GM23338 (cell line): ENCODE data around the gene E4F1. TPM values are rescaled to one million over a fixed set of nuclear protein-coding genes. Genes with fewer than 3 reads are reported as not detected.

Experiments
- ATAC-seq: fragments of 200-7000 bp; cut with Tn5 transposase; 3 replicates; pipeline ENCODE4 v1.9.1; 2020
- DNase-seq: peaks from one replicate; pipeline ENCODE4 v3.0.0-alpha.2; 2015; ENCODE audit warnings: low spot score
- H2AFZ ChIP-seq: fragments of 200-600 bp; sonication (generic); 2 replicates; pipeline ENCODE4 v1.8.0; 2016; ENCODE audit warnings: antibody characterized with exemption, mild to moderate bottlenecking, moderate library complexity
- H3F3A ChIP-seq: fragments of 200-600 bp; sonication (generic); replicated peaks from 2 replicates; pipeline ENCODE4 v1.8.0; 2017; ENCODE audit warnings: antibody characterized with exemption, mixed run types, low read depth
- H3K27ac ChIP-seq: fragments of 200-600 bp; sonication (generic); 2 replicates; pipeline ENCODE4 v1.6.1; 2016; ENCODE audit warnings: low read depth
- H3K27me3 ChIP-seq: fragments of 200-600 bp; sonication (generic); 2 replicates; pipeline ENCODE4 v1.8.0; 2016; ENCODE audit warnings: mild to moderate bottlenecking, mixed run types, moderate library complexity; ENCODE audit not compliant: insufficient read depth
- H3K36me3 ChIP-seq: fragments of 200-600 bp; sonication (generic); 2 replicates; pipeline ENCODE4 v1.8.0; 2016; ENCODE audit warnings: mild to moderate bottlenecking; ENCODE audit not compliant: insufficient read depth
- H3K4me1 ChIP-seq: fragments of 200-600 bp; sonication (generic); 2 replicates; pipeline ENCODE4 v1.8.0; 2016; ENCODE audit warnings: mild to moderate bottlenecking, moderate library complexity; ENCODE audit not compliant: insufficient read depth
- H3K4me2 ChIP-seq: fragments of 200-600 bp; sonication (generic); 2 replicates; pipeline ENCODE4 v1.7.1; 2017; ENCODE audit warnings: mixed run types
- H3K4me3 ChIP-seq: fragments of 200-600 bp; sonication (generic); 2 replicates; pipeline ENCODE4 v1.6.1; 2016; ENCODE audit warnings: mixed run types
- H3K79me2 ChIP-seq: fragments of 200-600 bp; sonication (generic); replicated peaks from 2 replicates; pipeline ENCODE4 v1.8.0; 2017; ENCODE audit warnings: mild to moderate bottlenecking; ENCODE audit not compliant: insufficient read depth
- H3K9me2 ChIP-seq: fragments of 200-600 bp; sonication (generic); 2 replicates; pipeline ENCODE4 v1.8.0; 2017; ENCODE audit not compliant: insufficient read depth
- H4K20me1 ChIP-seq: fragments of 200-600 bp; sonication (generic); replicated peaks from 2 replicates; pipeline ENCODE4 v1.8.0; 2017; ENCODE audit warnings: mild to moderate bottlenecking; ENCODE audit not compliant: insufficient read depth
- H3K27ac Mint-ChIP-seq: 2 replicates; pipeline ENCODE4 v1.8.0; 2020; ENCODE audit warnings: inconsistent platforms, mild to moderate bottlenecking, moderate library complexity, mixed read lengths
- H3K27me3 Mint-ChIP-seq: 3 replicates; pipeline ENCODE4 v1.8.0; 2022; ENCODE audit warnings: low read depth, mild to moderate bottlenecking, moderate library complexity, mixed read lengths, inconsistent platforms; ENCODE audit not compliant: insufficient read depth, poor library complexity
- H3K36me3 Mint-ChIP-seq: 3 replicates; pipeline ENCODE4 v1.8.0; 2021; ENCODE audit warnings: low read depth, mild to moderate bottlenecking, inconsistent platforms, moderate library complexity, mixed read lengths
- H3K4me1 Mint-ChIP-seq: 3 replicates; pipeline ENCODE4 v1.8.0; 2020; ENCODE audit warnings: mild to moderate bottlenecking, inconsistent platforms, mixed read lengths
- H3K4me3 Mint-ChIP-seq: 3 replicates; pipeline ENCODE4 v1.8.0; 2021; ENCODE audit warnings: moderate library complexity, mild to moderate bottlenecking, inconsistent platforms, mixed read lengths
- H3K9me3 Mint-ChIP-seq: 3 replicates; pipeline ENCODE4 v1.8.0; 2020; ENCODE audit warnings: moderate library complexity, mild to moderate bottlenecking, inconsistent platforms, mixed read lengths
- CREB1 ChIP-seq: fragments of 250-450 bp; sonication (Bioruptor Pico); IDR thresholded peaks from 2 replicates; pipeline ENCODE4 v1.5.0; 2020; ENCODE audit warnings: low read depth, mild to moderate bottlenecking, moderate library complexity
- ETS1 ChIP-seq: IDR thresholded peaks from 2 replicates; pipeline ENCODE4 v1.6.1; 2016; ENCODE audit warnings: antibody characterized with exemption
- EZH2phosphoT487 ChIP-seq: fragments of 200-600 bp; sonication (generic); IDR thresholded peaks from one replicate; pipeline ENCODE4 v1.8.1; 2018; ENCODE audit warnings: antibody characterized with exemption; ENCODE audit not compliant: unreplicated experiment
- JUNB ChIP-seq: IDR thresholded peaks from one replicate; pipeline ENCODE4 v1.6.1; 2016; ENCODE audit warnings: antibody characterized with exemption; ENCODE audit not compliant: unreplicated experiment
- NANOG ChIP-seq: IDR thresholded peaks from 2 replicates; pipeline ENCODE4 v1.6.1; 2016; ENCODE audit warnings: antibody characterized with exemption, borderline replicate concordance
- POLR2AphosphoS5 ChIP-seq: IDR thresholded peaks from 2 replicates; pipeline ENCODE4 v1.6.1; 2016; ENCODE audit warnings: antibody characterized with exemption, low read depth
- STAT1 ChIP-seq: IDR thresholded peaks from one replicate; pipeline ENCODE4 v1.6.1; 2016; ENCODE audit warnings: antibody characterized with exemption; ENCODE audit not compliant: unreplicated experiment
- ZNF114 ChIP-seq: fragments of 250-450 bp; sonication (Bioruptor Pico); IDR thresholded peaks from 2 replicates; pipeline ENCODE4 v1.5.0; 2020; ENCODE audit warnings: mild to moderate bottlenecking, moderate library complexity
- ZNF331 ChIP-seq: fragments of 250-450 bp; sonication (Bioruptor Pico); IDR thresholded peaks from 2 replicates; pipeline ENCODE4 v1.5.0; 2020; ENCODE audit warnings: low read depth, mild to moderate bottlenecking, moderate library complexity
- polyA plus RNA-seq: library from polyadenylated mRNA; unstranded; fragments of >200 nt; fragmentation: Nextera tagmentation; extraction: Ambion mirVana; gene quantifications from 2 replicates; pipeline ENCODE4 v1.2.1, GENCODE V29; 2016
- total RNA-seq: library from RNA; depleted of rRNA; stranded (reverse); fragments of >200 nt; shearing (Covaris generic); gene quantifications from 2 replicates; pipeline ENCODE4 v1.2.3, GENCODE V29; 2014
- TF ChIP-seq, protein P1 (sequence below): IDR thresholded peaks from one replicate; pipeline ENCODE4 v1.6.1; 2018; ENCODE audit warnings: antibody characterized with exemption; ENCODE audit not compliant: unreplicated experiment
- TF ChIP-seq, protein P2 (sequence below), 2 experiments: fragments of 200-600 bp in 1 of 2; sonication (generic) in 1 of 2; conservative IDR thresholded peaks; 2 replicates each; pipeline versions ENCODE4 v1.5.1 to v1.6.1; 2016 to 2017; ENCODE audit warnings: antibody characterized with exemption in 2 of 2, low read depth in 2 of 2, mild to moderate bottlenecking in 2 of 2, moderate library complexity in 1 of 2

E4F1 gene
- total and polyA plus RNA-seq, 2 experiments from 2014 or later, result 22.6 to 45.5 TPM

DNA sequence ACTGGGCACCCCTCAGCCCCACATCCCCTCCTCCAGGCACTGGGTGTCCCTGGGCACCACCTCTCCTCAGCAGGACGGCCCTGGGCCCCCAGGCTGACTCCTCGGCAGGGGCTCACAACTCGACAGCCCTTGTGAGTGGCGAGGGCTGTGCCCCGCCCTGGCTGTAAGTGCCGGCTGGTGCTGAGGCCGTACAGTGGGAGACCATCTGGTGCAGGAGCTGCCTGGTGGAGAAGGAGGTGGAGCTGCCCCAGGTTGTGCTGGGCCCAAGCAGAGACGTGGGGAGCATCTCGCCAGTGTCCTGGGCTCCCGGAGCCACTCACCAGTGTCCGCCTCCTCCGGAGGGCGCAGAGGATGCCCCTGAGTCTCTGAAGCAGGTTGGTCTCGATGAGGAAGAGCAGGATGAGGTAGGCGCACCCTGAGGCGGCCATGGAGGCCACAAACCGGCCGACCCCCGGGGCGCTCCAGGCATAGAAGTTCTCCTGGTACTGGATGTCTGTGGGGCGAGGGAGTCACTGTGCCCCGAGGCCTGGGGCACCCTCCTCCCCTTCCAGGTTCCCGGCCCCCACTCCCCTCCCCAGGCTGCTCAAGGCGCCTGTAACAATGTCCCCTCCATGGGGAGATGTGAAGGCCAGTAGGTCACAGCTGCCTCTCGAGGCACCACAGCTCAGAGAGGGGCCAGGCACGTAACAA is 59.6 kb downstream of the E4F1 start:
- H3K36me3 ChIP-seq, result no peaks in the 10 kb centered on the region
- no peak overlapping the region for H3K4me2 ChIP-seq
- Mint-ChIP-seq H3K36me3 (no peaks in the 10 kb centered on the region; the same call in 2 of the 3 replicates), H3K27me3 (peaks cover 9% of the 10 kb centered on the region), H3K27ac (no peak overlapping the region), H3K9me3 (no peaks in the 10 kb centered on the region), H3K4me3 (no peak overlapping the region), H3K4me1 (no peaks in the 10 kb centered on the region)
- no peaks in the 10 kb centered on the region for H3K4me1 ChIP-seq
- no peak overlapping the region for H3K4me3 ChIP-seq
- H3F3A ChIP-seq, result no peaks in the 10 kb centered on the region
- no peak for TF ChIP-seq STAT1
- TF ChIP-seq, protein P1, sequence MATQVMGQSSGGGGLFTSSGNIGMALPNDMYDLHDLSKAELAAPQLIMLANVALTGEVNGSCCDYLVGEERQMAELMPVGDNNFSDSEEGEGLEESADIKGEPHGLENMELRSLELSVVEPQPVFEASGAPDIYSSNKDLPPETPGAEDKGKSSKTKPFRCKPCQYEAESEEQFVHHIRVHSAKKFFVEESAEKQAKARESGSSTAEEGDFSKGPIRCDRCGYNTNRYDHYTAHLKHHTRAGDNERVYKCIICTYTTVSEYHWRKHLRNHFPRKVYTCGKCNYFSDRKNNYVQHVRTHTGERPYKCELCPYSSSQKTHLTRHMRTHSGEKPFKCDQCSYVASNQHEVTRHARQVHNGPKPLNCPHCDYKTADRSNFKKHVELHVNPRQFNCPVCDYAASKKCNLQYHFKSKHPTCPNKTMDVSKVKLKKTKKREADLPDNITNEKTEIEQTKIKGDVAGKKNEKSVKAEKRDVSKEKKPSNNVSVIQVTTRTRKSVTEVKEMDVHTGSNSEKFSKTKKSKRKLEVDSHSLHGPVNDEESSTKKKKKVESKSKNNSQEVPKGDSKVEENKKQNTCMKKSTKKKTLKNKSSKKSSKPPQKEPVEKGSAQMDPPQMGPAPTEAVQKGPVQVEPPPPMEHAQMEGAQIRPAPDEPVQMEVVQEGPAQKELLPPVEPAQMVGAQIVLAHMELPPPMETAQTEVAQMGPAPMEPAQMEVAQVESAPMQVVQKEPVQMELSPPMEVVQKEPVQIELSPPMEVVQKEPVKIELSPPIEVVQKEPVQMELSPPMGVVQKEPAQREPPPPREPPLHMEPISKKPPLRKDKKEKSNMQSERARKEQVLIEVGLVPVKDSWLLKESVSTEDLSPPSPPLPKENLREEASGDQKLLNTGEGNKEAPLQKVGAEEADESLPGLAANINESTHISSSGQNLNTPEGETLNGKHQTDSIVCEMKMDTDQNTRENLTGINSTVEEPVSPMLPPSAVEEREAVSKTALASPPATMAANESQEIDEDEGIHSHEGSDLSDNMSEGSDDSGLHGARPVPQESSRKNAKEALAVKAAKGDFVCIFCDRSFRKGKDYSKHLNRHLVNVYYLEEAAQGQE, result no peak
- no peak for TF ChIP-seq EZH2phosphoT487
- no peak for TF ChIP-seq CREB1
- TF ChIP-seq POLR2AphosphoS5, result no peak
- TF ChIP-seq, protein P2, sequence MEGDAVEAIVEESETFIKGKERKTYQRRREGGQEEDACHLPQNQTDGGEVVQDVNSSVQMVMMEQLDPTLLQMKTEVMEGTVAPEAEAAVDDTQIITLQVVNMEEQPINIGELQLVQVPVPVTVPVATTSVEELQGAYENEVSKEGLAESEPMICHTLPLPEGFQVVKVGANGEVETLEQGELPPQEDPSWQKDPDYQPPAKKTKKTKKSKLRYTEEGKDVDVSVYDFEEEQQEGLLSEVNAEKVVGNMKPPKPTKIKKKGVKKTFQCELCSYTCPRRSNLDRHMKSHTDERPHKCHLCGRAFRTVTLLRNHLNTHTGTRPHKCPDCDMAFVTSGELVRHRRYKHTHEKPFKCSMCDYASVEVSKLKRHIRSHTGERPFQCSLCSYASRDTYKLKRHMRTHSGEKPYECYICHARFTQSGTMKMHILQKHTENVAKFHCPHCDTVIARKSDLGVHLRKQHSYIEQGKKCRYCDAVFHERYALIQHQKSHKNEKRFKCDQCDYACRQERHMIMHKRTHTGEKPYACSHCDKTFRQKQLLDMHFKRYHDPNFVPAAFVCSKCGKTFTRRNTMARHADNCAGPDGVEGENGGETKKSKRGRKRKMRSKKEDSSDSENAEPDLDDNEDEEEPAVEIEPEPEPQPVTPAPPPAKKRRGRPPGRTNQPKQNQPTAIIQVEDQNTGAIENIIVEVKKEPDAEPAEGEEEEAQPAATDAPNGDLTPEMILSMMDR (conservative IDR thresholded peaks at IDR 0.05; ENCODE audit: low read depth in 2 of 2), result no peak
- TF ChIP-seq NANOG, result no peak
- TF ChIP-seq JUNB, result no peak
- no peak for TF ChIP-seq ZNF114 (CRISPR knock-in tag)
- TF ChIP-seq ZNF331 (CRISPR knock-in tag), result no peak
- no peak for TF ChIP-seq ETS1
- no peaks in the 10 kb centered on the region for H3K79me2 ChIP-seq
- no peaks in the 10 kb centered on the region; the same call in 1 of the 2 replicates for H4K20me1 ChIP-seq
- ATAC-seq (no peak), DNase-seq (no peak)
- H2AFZ ChIP-seq, result no peak overlapping the region
- no peaks in the 10 kb centered on the region for H3K9me2 ChIP-seq
- H3K27ac ChIP-seq, result no peak overlapping the region
- no peaks in the 10 kb centered on the region for H3K27me3 ChIP-seq
